ENCODE data around the gene TH. TPM values are rescaled to one million over a fixed set of nuclear protein-coding genes. Genes with fewer than 3 reads are reported as not detected.

Gene TH
- total and polyA plus RNA-seq, 2 of the 8 experiments (the other 6 are each of a cell fraction or from before 2014, with no cell fraction given): 0.09 TPM; not detected in 1

- Histone ChIP-seq H3K4me1 (replicated peaks in 1 of 4; ENCODE audit: control insufficient read depth in 3 of 4, insufficient read depth in 4 of 4, low read length in 3 of 4) (peaks cover 0 to 2% (median 0%) of the 10 kb centered on the region in 4 experiments; a peak in 1 of 7 replicates), H3K27ac (ENCODE audit: low read depth, low read length) (no peak overlapping the region), H3K9ac (replicated peaks in 1 of 4; ENCODE audit: extremely low read depth in 1 of 4, low read depth in 3 of 4, low read length in 3 of 4) (no peak overlapping the region), H2BK20ac (ENCODE audit: low read length) (no peak overlapping the region), H3K4me2 (ENCODE audit: insufficient read depth in 1 of 2, low read depth in 2 of 2, low read length in 2 of 2) (no peak overlapping the region), H3K23me2 (ENCODE audit: low read depth, low read length) (no peaks in the 10 kb centered on the region), H2BK12ac (ENCODE audit: low read depth, low read length) (no peak overlapping the region), H3K36me3 (ENCODE audit: control insufficient read depth in 2 of 4, insufficient read depth in 4 of 4, low read length in 3 of 4) (no peaks in the 10 kb centered on the region), H4K5ac (ENCODE audit: insufficient read length, low read depth, low read length) (no peak overlapping the region), H3K23ac (ENCODE audit: insufficient read length) (no peak overlapping the region), H3K18ac (ENCODE audit: extremely low read depth, low read length) (no peak overlapping the region), H3K4ac (replicated peaks; ENCODE audit: insufficient read length, low read depth, low read length) (no peak overlapping the region), H3K9me3 (ENCODE audit: insufficient read depth in 2 of 2, low read depth in 1 of 2, low read length in 1 of 2) (no peaks in the 10 kb centered on the region), H4K91ac (replicated peaks; ENCODE audit: insufficient read length, low read length) (no peak overlapping the region), H2BK120ac (replicated peaks; ENCODE audit: low read depth, low read length) (no peak overlapping the region), H4K20me1 (replicated peaks in 1 of 2; ENCODE audit: control insufficient read depth in 1 of 2, insufficient read depth in 2 of 2, low read length in 2 of 2) (peaks cover 0 to 3% of the 10 kb centered on the region in 2 experiments), H3K79me1 (ENCODE audit: low read depth, low read length) (no peaks in the 10 kb centered on the region), H2BK15ac (ENCODE audit: low read length) (no peak overlapping the region), H3K14ac (ENCODE audit: insufficient read length) (no peak overlapping the region), H2BK5ac (ENCODE audit: low read depth, low read length) (no peak overlapping the region), H3K4me3 (ENCODE audit: extremely low read depth in 1 of 4, insufficient read depth in 2 of 4, low read depth in 3 of 4, low read length in 4 of 4) (no peak overlapping the region), H2AFZ (ENCODE audit: low read length) (no peak overlapping the region), H4K8ac (ENCODE audit: extremely low read depth, insufficient read depth, low read length) (no peak overlapping the region), H3K27me3 (replicated peaks in 1 of 4; ENCODE audit: control insufficient read depth in 3 of 4, extremely low read depth in 1 of 4, insufficient read depth in 3 of 4, low read length in 3 of 4) (no peaks in the 10 kb centered on the region; a peak in 2 of 7 replicates), H2AK5ac (ENCODE audit: low read depth, low read length) (no peak overlapping the region), H3K79me2 (ENCODE audit: control insufficient read depth in 1 of 2, insufficient read depth in 2 of 2, low read length in 2 of 2) (no peaks in the 10 kb centered on the region), H3K56ac (replicated peaks; ENCODE audit: insufficient read length, low read depth, low read length) (no peak overlapping the region)
- CTCF ChIA-PET (ENCODE audit: partially characterized antibody): interaction anchor here (0.6 to 20.6 kb wide), 13 partner anchors 5 to 507 kb away, joined by 3 to 551 read pairs (median 166); partner anchors contain the start of genes INS, LSP1, MRPL23 and SYT8
- FAIRE-seq: no peak
- 94% methylated on average over 6 of the region's 10 CpGs; no CpG with 5 or more reads in 1 of the 2 experiments for WGBS, 2 experiments (ENCODE audit: extremely low coverage in 1 of 2, insufficient coverage in 1 of 2, insufficient read length in 1 of 2, insufficient replicate concordance in 2 of 2, low coverage in 1 of 2, low lambda C conversion rate in 2 of 2, missing lambda C conversion rate in 1 of 2)
- DNase-seq (ENCODE audit: low read depth in 1 of 2, low spot score in 2 of 2): no peak
- POLR2A ChIA-PET (ENCODE audit: partially characterized antibody): no interaction called here
- TF ChIP-seq SP1 (IDR thresholded peaks at IDR 0.05; ENCODE audit: low read depth, low read length) (no peak), CTBP2 (IDR thresholded peaks at IDR 0.05; ENCODE audit: borderline replicate concordance, insufficient read depth, insufficient read length, low read length) (no peak), SRF (IDR thresholded peaks at IDR 0.05; ENCODE audit: low read depth, low read length) (no peak), SUZ12 (IDR thresholded peaks at IDR 0.05; ENCODE audit: low read length) (no peak), ATF2 (IDR thresholded peaks at IDR 0.05; ENCODE audit: low read length) (no peak), MAX (IDR thresholded peaks at IDR 0.05) (no peak), RFX5 (IDR thresholded peaks at IDR 0.05; ENCODE audit: borderline replicate concordance, low read depth, low read length) (no peak), E2F6 (IDR thresholded peaks at IDR 0.05) (no peak), USF2 (IDR thresholded peaks at IDR 0.05; ENCODE audit: low read length) (no peak), SIX5 (IDR thresholded peaks at IDR 0.05; ENCODE audit: low read depth, low read length) (no peak), CREB1 (IDR thresholded peaks at IDR 0.05) (no peak)
These were observed 12.6 kb downstream of the TH start for GRCh38 chr11:2158966-2159365.
